ENCODE measurements around the gene MAGI2. TPM values are rescaled to one million over a fixed set of nuclear protein-coding genes. Genes with fewer than 3 reads are reported as not detected.

MAGI2 gene
- total RNA-seq, 1 donor from 2014 or later, result 5.4 TPM

DNA sequence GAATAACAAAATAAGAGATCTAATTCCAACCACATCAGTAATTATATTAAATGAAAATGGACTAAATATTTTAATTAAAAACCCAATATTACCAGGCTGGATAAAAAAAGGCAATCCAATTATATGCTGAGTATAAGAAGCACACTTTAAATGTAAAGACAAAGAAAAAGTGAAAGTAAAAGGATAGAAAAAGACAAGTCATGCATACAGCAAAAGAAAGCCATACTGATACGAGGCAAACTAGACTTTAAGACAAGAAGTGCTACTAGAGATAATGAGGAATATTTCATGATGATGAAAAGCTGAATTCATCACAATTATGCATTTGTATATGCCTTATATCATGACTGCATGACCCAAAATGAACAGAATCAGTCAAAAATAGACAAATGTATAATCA, 1026.3 kb downstream of the MAGI2 start:
- Histone ChIP-seq H3K79me2 (ENCODE audit: insufficient read depth, low read length) (no peaks in the 10 kb centered on the region), H3K4me2 (ENCODE audit: low read length) (no peak overlapping the region), H2AFZ (ENCODE audit: low read depth, low read length) (no peak overlapping the region), H3K36me3 (ENCODE audit: insufficient read depth, low read length) (no peaks in the 10 kb centered on the region), H3K27ac (ENCODE audit: low read depth, low read length) (no peak overlapping the region), H3K4me3 (ENCODE audit: insufficient read depth, low read depth, low read length) (no peak overlapping the region), H3K9me3 (ENCODE audit: insufficient read depth, low read depth, low read length) (no peaks in the 10 kb centered on the region), H4K20me1 (ENCODE audit: insufficient read depth, low read length) (no peaks in the 10 kb centered on the region), H3K27me3 (ENCODE audit: insufficient read depth, low read length) (no peaks in the 10 kb centered on the region), H3K9ac (ENCODE audit: low read length) (no peak overlapping the region), H3K4me1 (ENCODE audit: insufficient read depth, low read length) (no peaks in the 10 kb centered on the region)
- no peak overlapping the region for H3K4me3 Mint-ChIP-seq (ENCODE audit: unreplicated experiment)
- H3K36me3 Mint-ChIP-seq (ENCODE audit: low read depth, unreplicated experiment), result no peaks in the 10 kb centered on the region
- FAIRE-seq (peak; percentile 43), DNase-seq (ENCODE audit: low read depth) (no peak)
- H3K9me3 Mint-ChIP-seq (ENCODE audit: unreplicated experiment), result peaks cover 4% of the 10 kb centered on the region
- H3K4me1 Mint-ChIP-seq (ENCODE audit: low read depth, unreplicated experiment), result no peaks in the 10 kb centered on the region
- no peak for TF ChIP-seq CTCF (IDR thresholded peaks at IDR 0.05; ENCODE audit: insufficient read depth, low read depth, low read length)
- no peak for TF ChIP-seq EZH2 (IDR thresholded peaks at IDR 0.05; ENCODE audit: insufficient read depth, low read length)
- no peak overlapping the region for H3K27ac Mint-ChIP-seq (ENCODE audit: unreplicated experiment)
- H3K27me3 Mint-ChIP-seq (ENCODE audit: low read depth, unreplicated experiment), result no peaks in the 10 kb centered on the region

DNA sequence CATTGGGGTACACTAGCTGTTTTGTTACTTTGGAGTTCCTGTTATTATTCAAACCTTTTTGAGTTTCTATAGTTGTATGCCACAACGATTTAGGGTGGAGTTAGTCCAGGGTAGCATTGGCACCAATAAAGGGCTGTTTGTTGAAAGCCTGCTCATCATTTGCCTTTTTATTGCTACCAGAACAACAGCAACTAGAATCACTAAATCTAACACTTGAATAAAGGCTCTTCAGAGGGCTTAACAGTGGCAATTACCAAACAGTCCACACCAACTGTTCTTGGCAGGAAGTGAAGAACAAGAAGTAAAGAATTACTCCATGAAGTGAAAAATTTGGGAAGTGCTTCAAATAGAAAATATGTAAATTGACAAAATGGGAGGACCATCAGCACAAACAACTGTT, 1033.5 kb downstream of the MAGI2 start:
- H3K27ac Mint-ChIP-seq (ENCODE audit: unreplicated experiment), result no peak overlapping the region
- Histone ChIP-seq H3K36me3 (ENCODE audit: insufficient read depth, low read length) (no peaks in the 10 kb centered on the region), H4K20me1 (ENCODE audit: insufficient read depth, low read length) (no peaks in the 10 kb centered on the region), H3K9ac (ENCODE audit: low read length) (no peak overlapping the region), H3K79me2 (ENCODE audit: insufficient read depth, low read length) (no peaks in the 10 kb centered on the region), H3K9me3 (ENCODE audit: insufficient read depth, low read depth, low read length) (no peaks in the 10 kb centered on the region), H3K27ac (ENCODE audit: low read depth, low read length) (no peak overlapping the region), H3K4me2 (ENCODE audit: low read length) (no peak overlapping the region), H3K27me3 (ENCODE audit: insufficient read depth, low read length) (no peaks in the 10 kb centered on the region), H3K4me3 (ENCODE audit: insufficient read depth, low read depth, low read length) (no peak overlapping the region), H2AFZ (ENCODE audit: low read depth, low read length) (no peak overlapping the region), H3K4me1 (ENCODE audit: insufficient read depth, low read length) (no peaks in the 10 kb centered on the region)
- H3K4me1 Mint-ChIP-seq (ENCODE audit: low read depth, unreplicated experiment), result peaks cover 6% of the 10 kb centered on the region
- no peak for FAIRE-seq
- H3K27me3 Mint-ChIP-seq (ENCODE audit: low read depth, unreplicated experiment), result no peaks in the 10 kb centered on the region
- DNase-seq (ENCODE audit: low read depth), result no peak
- no peaks in the 10 kb centered on the region for H3K36me3 Mint-ChIP-seq (ENCODE audit: low read depth, unreplicated experiment)
- TF ChIP-seq CTCF (IDR thresholded peaks at IDR 0.05; ENCODE audit: insufficient read depth, low read depth, low read length) (no peak), EZH2 (IDR thresholded peaks at IDR 0.05; ENCODE audit: insufficient read depth, low read length) (no peak)
- peaks cover 6% of the 10 kb centered on the region for H3K9me3 Mint-ChIP-seq (ENCODE audit: unreplicated experiment)
- H3K4me3 Mint-ChIP-seq (ENCODE audit: unreplicated experiment), result no peak overlapping the region

- H3K4me2 ChIP-seq (ENCODE audit: low read length), result no peak overlapping the region
- H4K20me1 ChIP-seq (ENCODE audit: insufficient read depth, low read length), result no peaks in the 10 kb centered on the region
- Mint-ChIP-seq H3K27me3 (ENCODE audit: low read depth, unreplicated experiment) (no peaks in the 10 kb centered on the region), H3K4me1 (ENCODE audit: low read depth, unreplicated experiment) (peaks cover 7% of the 10 kb centered on the region), H3K4me3 (ENCODE audit: unreplicated experiment) (no peak overlapping the region), H3K36me3 (ENCODE audit: low read depth, unreplicated experiment) (no peaks in the 10 kb centered on the region), H3K27ac (ENCODE audit: unreplicated experiment) (no peak overlapping the region), H3K9me3 (ENCODE audit: unreplicated experiment) (peaks cover 3% of the 10 kb centered on the region)
- H3K4me1 ChIP-seq (ENCODE audit: insufficient read depth, low read length), result no peaks in the 10 kb centered on the region
- no peak for TF ChIP-seq EZH2 (IDR thresholded peaks at IDR 0.05; ENCODE audit: insufficient read depth, low read length)
- no peak for TF ChIP-seq CTCF (IDR thresholded peaks at IDR 0.05; ENCODE audit: insufficient read depth, low read depth, low read length)
- no peaks in the 10 kb centered on the region for H3K9me3 ChIP-seq (ENCODE audit: insufficient read depth, low read depth, low read length)
- H3K4me3 ChIP-seq (ENCODE audit: insufficient read depth, low read depth, low read length), result no peak overlapping the region
- DNase-seq (ENCODE audit: low read depth) (no peak), FAIRE-seq (no peak)
- no peak overlapping the region for H3K9ac ChIP-seq (ENCODE audit: low read length)
- no peak overlapping the region for H2AFZ ChIP-seq (ENCODE audit: low read depth, low read length)
- no peak overlapping the region for H3K27ac ChIP-seq (ENCODE audit: low read depth, low read length)
- H3K27me3 ChIP-seq (ENCODE audit: insufficient read depth, low read length), result no peaks in the 10 kb centered on the region
- H3K79me2 ChIP-seq (ENCODE audit: insufficient read depth, low read length), result no peaks in the 10 kb centered on the region
- no peaks in the 10 kb centered on the region for H3K36me3 ChIP-seq (ENCODE audit: insufficient read depth, low read length)
These were observed 1036.2 kb downstream of the MAGI2 start for GRCh38 chr7:78417180-78417853.

Data from astrocyte (in vitro differentiated cells and primary cell).